H9 (cell line): ENCODE data around the gene CAVIN1. TPM values are rescaled to one million over a fixed set of nuclear protein-coding genes. Genes with fewer than 3 reads are reported as not detected.

Source experiments
- DNase-seq: peaks from one replicate; pipeline ENCODE4 v3.0.0-alpha.2; 2017
- H2AFZ ChIP-seq: one replicate; pipeline ENCODE4 v1.6.1; 2013; ENCODE audit warnings: mild to moderate bottlenecking, low read length, control low read depth, moderate library complexity
- H2AK5ac ChIP-seq: 2 replicates; pipeline ENCODE4 v1.6.1; 2013; ENCODE audit warnings: low read length, control low read depth, mixed read lengths; ENCODE audit not compliant: insufficient read length
- H2BK120ac ChIP-seq: one replicate; pipeline ENCODE4 v1.6.1; 2013; ENCODE audit warnings: low read depth, mild to moderate bottlenecking, low read length, control low read depth, inconsistent platforms; ENCODE audit not compliant: poor library complexity, severe bottlenecking
- H2BK12ac ChIP-seq: 2 replicates; pipeline ENCODE4 v1.6.1; 2013; ENCODE audit warnings: low read length, control low read depth, mixed read lengths, low read depth; ENCODE audit not compliant: insufficient read length
- H2BK15ac ChIP-seq: 2 replicates; pipeline ENCODE4 v1.6.1; 2013; ENCODE audit warnings: low read depth, low read length, control low read depth
- H2BK20ac ChIP-seq: one replicate; pipeline ENCODE4 v1.6.1; 2013; ENCODE audit warnings: low read depth, mild to moderate bottlenecking, low read length, control low read depth, inconsistent platforms; ENCODE audit not compliant: poor library complexity, severe bottlenecking
- H2BK5ac ChIP-seq: 2 replicates; pipeline ENCODE4 v1.6.1; 2013; ENCODE audit warnings: low read length, control low read depth, mixed read lengths; ENCODE audit not compliant: insufficient read length
- H3K14ac ChIP-seq: 2 replicates; pipeline ENCODE4 v1.6.1; 2013; ENCODE audit warnings: low read length, control low read depth; ENCODE audit not compliant: insufficient read depth
- H3K18ac ChIP-seq: 2 replicates; pipeline ENCODE4 v1.6.1; 2013; ENCODE audit warnings: low read depth, mild to moderate bottlenecking, mixed read lengths, low read length, control low read depth; ENCODE audit not compliant: insufficient read length
- H3K23ac ChIP-seq: 2 replicates; pipeline ENCODE4 v1.6.1; 2013; ENCODE audit warnings: low read length, control low read depth, mixed read lengths, low read depth; ENCODE audit not compliant: insufficient read length
- H3K23me2 ChIP-seq: 2 replicates; pipeline ENCODE4 v1.6.1; 2013; ENCODE audit warnings: low read depth, mild to moderate bottlenecking, mixed read lengths, low read length, control low read depth; ENCODE audit not compliant: insufficient read length, poor library complexity, severe bottlenecking
- H3K27ac ChIP-seq: 2 replicates; pipeline ENCODE4 v1.5.1; 2013; ENCODE audit warnings: low read length, control low read depth, mixed read lengths, low read depth; ENCODE audit not compliant: insufficient read length
- H3K27me3 ChIP-seq: 2 replicates; pipeline ENCODE4 v1.6.1; 2013; ENCODE audit warnings: low read length, control low read depth, inconsistent platforms; ENCODE audit not compliant: insufficient read depth
- H3K4ac ChIP-seq: 2 replicates; pipeline ENCODE4 v1.6.1; 2013; ENCODE audit warnings: low read depth, mild to moderate bottlenecking, control low read depth, inconsistent platforms, low read length, moderate library complexity
- H3K4me1 ChIP-seq: 2 replicates; pipeline ENCODE4 v1.6.1; 2013; ENCODE audit warnings: low read length, control low read depth, inconsistent platforms; ENCODE audit not compliant: insufficient read depth
- H3K4me2 ChIP-seq: 2 replicates; pipeline ENCODE4 v1.6.1; 2013; ENCODE audit warnings: low read length, control low read depth, mixed read lengths; ENCODE audit not compliant: insufficient read length, insufficient read depth
- H3K56ac ChIP-seq: 2 replicates; pipeline ENCODE4 v1.6.1; 2013; ENCODE audit warnings: low read depth, mild to moderate bottlenecking, mixed read lengths, low read length, control low read depth; ENCODE audit not compliant: insufficient read length
- H3K79me1 ChIP-seq: 2 replicates; pipeline ENCODE4 v1.6.1; 2013; ENCODE audit warnings: low read depth, mild to moderate bottlenecking, moderate library complexity, low read length, control low read depth, inconsistent platforms; ENCODE audit not compliant: insufficient read depth, poor library complexity, severe bottlenecking
- H3K79me2 ChIP-seq: 2 replicates; pipeline ENCODE4 v1.6.1; 2013; ENCODE audit warnings: low read length, control low read depth, inconsistent platforms; ENCODE audit not compliant: insufficient read depth
- H3K9ac ChIP-seq: 2 replicates; pipeline ENCODE4 v1.6.1; 2013; ENCODE audit warnings: low read length, control low read depth, mixed read lengths; ENCODE audit not compliant: insufficient read length; ENCODE audit errors: extremely low read depth
- H3K9me3 ChIP-seq: one replicate; pipeline ENCODE4 v1.6.1; 2013; ENCODE audit warnings: low read depth, low read length, inconsistent platforms; ENCODE audit not compliant: control insufficient read depth
- H3T11ph ChIP-seq: one replicate; pipeline ENCODE4 v1.6.1; 2013; ENCODE audit warnings: mild to moderate bottlenecking, low read length, control low read depth, inconsistent platforms
- H4K20me1 ChIP-seq: one replicate; pipeline ENCODE4 v1.6.1; 2013; ENCODE audit not compliant: control insufficient read depth, insufficient read length, insufficient read depth
- H4K5ac ChIP-seq: 2 replicates; pipeline ENCODE4 v1.6.1; 2013; ENCODE audit warnings: low read depth, mild to moderate bottlenecking, mixed read lengths, low read length, control low read depth; ENCODE audit not compliant: insufficient read length
- H4K8ac ChIP-seq: replicated peaks from 2 replicates; pipeline ENCODE4 v1.6.1; 2013; ENCODE audit warnings: low read length, control low read depth, mixed read lengths, low read depth; ENCODE audit not compliant: insufficient read length
- H4K91ac ChIP-seq: 2 replicates; pipeline ENCODE4 v1.6.1; 2013; ENCODE audit warnings: low read depth, mild to moderate bottlenecking, moderate library complexity, mixed read lengths, low read length, control low read depth; ENCODE audit not compliant: insufficient read length
- H3K27ac Mint-ChIP-seq, 3 experiments: 2 replicates in 2 of 3; 3 replicates in 1 of 3; pipeline ENCODE4 v1.8.0; 2020 to 2021; ENCODE audit warnings: mixed read lengths in 3 of 3, mild to moderate bottlenecking in 1 of 3, moderate library complexity in 1 of 3
- H3K27me3 Mint-ChIP-seq: 2 replicates; pipeline ENCODE4 v1.8.0; 2021; ENCODE audit warnings: low read depth, mild to moderate bottlenecking, moderate library complexity, mixed read lengths
- H3K36me3 Mint-ChIP-seq, 3 experiments: 2 replicates in 2 of 3; 3 replicates in 1 of 3; pipeline ENCODE4 v1.8.0; 2020 to 2021; ENCODE audit warnings: low read depth in 3 of 3, mixed read lengths in 3 of 3; ENCODE audit not compliant: insufficient read depth in 1 of 3
- H3K4me1 Mint-ChIP-seq, 2 experiments: 2 replicates each; pipeline ENCODE4 v1.8.0; 2020; ENCODE audit warnings: mixed read lengths in 2 of 2
- H3K4me3 Mint-ChIP-seq, 2 experiments: 2 replicates in 1 of 2; 3 replicates in 1 of 2; pipeline ENCODE4 v1.8.0; 2020 to 2021; ENCODE audit warnings: mild to moderate bottlenecking in 2 of 2, mixed read lengths in 2 of 2, moderate library complexity in 1 of 2
- H3K9me3 Mint-ChIP-seq, 2 experiments: 2 replicates in 1 of 2; 3 replicates in 1 of 2; pipeline ENCODE4 v1.8.0; 2020; ENCODE audit warnings: mild to moderate bottlenecking in 2 of 2, mixed read lengths in 2 of 2, moderate library complexity in 1 of 2
- CTCF ChIP-seq: fragments of 200-600 bp; sonication (generic); conservative IDR thresholded peaks from 3 replicates; pipeline ENCODE4 v1.8.0; 2021; ENCODE audit warnings: antibody characterized with exemption, mild to moderate bottlenecking
- WGBS: extraction: QIAGEN DNeasy Blood & Tissue Kit; methylation state at CpG from one replicate; pipeline ENCODE4 v1.1.7; 2013; ENCODE audit warnings: missing lambda C conversion rate, low lambda C conversion rate, mixed read lengths; ENCODE audit not compliant: insufficient read length; ENCODE audit errors: extremely low coverage; 5-methylcytosine and 5-hydroxymethylcytosine counted together
- total RNA-seq: library from RNA; stranded (reverse); gene quantifications from 2 replicates; pipeline ENCODE4 v1.2.1, GENCODE V29; 2021

Gene CAVIN1
- total RNA-seq, 1 experiment from 2014 or later: 65.2 TPM

DNA sequence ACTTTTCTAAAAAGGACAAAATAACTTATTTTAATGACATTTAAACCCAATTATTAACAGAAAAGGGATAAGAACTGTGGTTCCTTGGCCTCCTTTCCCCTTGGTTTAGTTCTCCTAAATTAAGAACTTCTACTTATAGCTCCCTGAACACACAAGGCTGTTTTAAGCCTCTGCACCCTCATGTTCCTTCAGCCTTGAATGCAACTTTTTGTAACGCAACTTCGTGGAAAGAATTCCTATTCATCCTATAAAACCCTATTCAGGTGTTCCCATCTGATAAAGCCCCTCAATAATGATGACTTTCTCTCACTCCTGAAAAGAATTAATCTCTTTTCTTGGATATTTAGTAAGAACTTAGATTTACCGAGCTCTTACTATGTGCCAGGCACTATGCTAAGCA lies 41.2 kb downstream of the CAVIN1 start:
- H2BK12ac ChIP-seq: no peak overlapping the region
- H3K27me3 ChIP-seq: no peaks in the 10 kb centered on the region
- peaks cover 40 to 43% of the 10 kb centered on the region in 2 experiments for H3K4me1 Mint-ChIP-seq
- H3K4ac ChIP-seq: no peak overlapping the region
- no peak overlapping the region for H3K14ac ChIP-seq
- no peak overlapping the region for H3K18ac ChIP-seq
- no peaks in the 10 kb centered on the region for H3K27me3 Mint-ChIP-seq
- H4K8ac ChIP-seq: no peak overlapping the region
- no peak overlapping the region for H2BK15ac ChIP-seq
- no peak overlapping the region for H3K4me2 ChIP-seq
- H3K9ac ChIP-seq: no peak overlapping the region
- H3K56ac ChIP-seq: no peak overlapping the region
- no peak overlapping the region for H2AFZ ChIP-seq
- H3K4me1 ChIP-seq: peaks cover 5% of the 10 kb centered on the region
- H4K91ac ChIP-seq: no peak overlapping the region
- H2BK20ac ChIP-seq: no peak overlapping the region
- peak overlapping the region in 1 of 3 experiments; percentile 92; a peak in 3 of 7 replicates for H3K27ac Mint-ChIP-seq
- H3T11ph ChIP-seq: no peak overlapping the region
- no peak overlapping the region for H3K4me3 Mint-ChIP-seq
- TF ChIP-seq CTCF: no peak
- no peak overlapping the region for H4K5ac ChIP-seq
- no peaks in the 10 kb centered on the region for H3K9me3 Mint-ChIP-seq
- no peaks in the 10 kb centered on the region for H4K20me1 ChIP-seq
- no peak overlapping the region for H2BK5ac ChIP-seq
- H3K79me2 ChIP-seq: peaks cover 40% of the 10 kb centered on the region
- whole genome bisulfite sequencing: no CpG with 5 or more reads among the region's 3 CpGs
- H3K36me3 Mint-ChIP-seq: peaks cover 4 to 23% (median 19%) of the 10 kb centered on the region in 3 experiments; a peak in 6 of 7 replicates
- H3K79me1 ChIP-seq: no peaks in the 10 kb centered on the region
- H3K23ac ChIP-seq: no peak overlapping the region
- H3K23me2 ChIP-seq: no peaks in the 10 kb centered on the region
- no peak overlapping the region for H2BK120ac ChIP-seq
- H3K27ac ChIP-seq: no peak overlapping the region
- H2AK5ac ChIP-seq: no peak overlapping the region
- H3K9me3 ChIP-seq: no peaks in the 10 kb centered on the region
- no peak for DNase-seq
